Camera-type eye (tissue), 1 donor: ENCODE data around the gene VBP1. TPM values are rescaled to one million over a fixed set of nuclear protein-coding genes. Genes with fewer than 3 reads are reported as not detected.

Source experiments
- total RNA-seq: library from RNA; depleted of rRNA; stranded (reverse); fragments of >200 nt; gene quantifications from one replicate; pipeline ENCODE4 v1.2.3, GENCODE V29; 2014

The VBP1 gene
- total RNA-seq = 82.9 TPM

GRCh38 chrX:155216179-155216939, at the start of gene VBP1:
Gene VBP1, plus strand, starts transcription at chrX:155216460. Its CDS starts 23 bp downstream, at chrX:155216483.

GRCh38 chrX:155263854-155264628, 47.8 kb downstream of the VBP1 start, which contains the start of gene RAB39B:
Gene RAB39B, minus strand, starts transcription at chrX:155264491. Its CDS starts 203 bp downstream, at chrX:155264288.

Other genes starting within 250 kb of the VBP1 start
- gene F8, start 193.7 kb upstream of the VBP1 start, total RNA-seq = 5.9 TPM
- gene FUNDC2, start 189.6 kb upstream of the VBP1 start, total RNA-seq = 41.6 TPM
- gene CMC4, start 145.3 kb upstream of the VBP1 start, total RNA-seq = 11.6 TPM
- 0.66 TPM for gene MTCP1, start 145.3 kb upstream of the VBP1 start, total RNA-seq
- 18.5 TPM for gene BRCC3, start 145.0 kb upstream of the VBP1 start, total RNA-seq
- 12.3 TPM for gene RAB39B, start 48.0 kb downstream of the VBP1 start, total RNA-seq
- 4.8 TPM for gene CLIC2, start 118.2 kb downstream of the VBP1 start, total RNA-seq
- not detected for gene F8A2, start 165.6 kb downstream of the VBP1 start, total RNA-seq
- 3.1 TPM for gene F8A3, start 242.2 kb downstream of the VBP1 start, total RNA-seq